Subcutaneous abdominal adipose tissue (tissue), 5 donors: Measurements from ENCODE around the gene MLH1.

Experiments
- H3K27ac ChIP-seq: one replicate; pipeline ENCODE4 v1.7.0; 2013; ENCODE audit warnings: low read depth, mild to moderate bottlenecking, inconsistent platforms, low read length, moderate library complexity
- H3K27me3 ChIP-seq, 5 donors: one replicate each; pipeline ENCODE4 v1.7.0; 2013; ENCODE audit warnings: low read length in 5 of 5, inconsistent platforms in 1 of 5; ENCODE audit not compliant: control insufficient read depth in 5 of 5, insufficient read depth in 4 of 5
- H3K36me3 ChIP-seq, 5 donors: one replicate each; pipeline ENCODE4 v1.7.0; 2013; ENCODE audit warnings: low read length in 5 of 5; ENCODE audit not compliant: control insufficient read depth in 5 of 5, insufficient read depth in 5 of 5
- H3K4me1 ChIP-seq, 5 donors: one replicate each; pipeline ENCODE4 v1.7.0; 2013; ENCODE audit warnings: low read length in 5 of 5, mild to moderate bottlenecking in 3 of 5, moderate library complexity in 1 of 5; ENCODE audit not compliant: control insufficient read depth in 5 of 5, insufficient read depth in 5 of 5
- H3K4me3 ChIP-seq, 5 donors: one replicate each; pipeline ENCODE4 v1.7.0; 2013; ENCODE audit warnings: low read length in 5 of 5, low read depth in 1 of 5
- H3K9ac ChIP-seq, 5 donors: one replicate each; pipeline ENCODE4 v1.7.0; 2013; ENCODE audit warnings: low read length in 5 of 5, mild to moderate bottlenecking in 4 of 5, moderate library complexity in 3 of 5
- H3K9me3 ChIP-seq, 5 donors: one replicate each; pipeline ENCODE4 v1.7.0; 2013; ENCODE audit warnings: low read length in 5 of 5; ENCODE audit not compliant: control insufficient read depth in 5 of 5
- donor health status: healthy.
- donor health status: healthy.
- donor health status: healthy.
- donor health status: healthy.
- donor health status: healthy.

Gene MLH1

DNA sequence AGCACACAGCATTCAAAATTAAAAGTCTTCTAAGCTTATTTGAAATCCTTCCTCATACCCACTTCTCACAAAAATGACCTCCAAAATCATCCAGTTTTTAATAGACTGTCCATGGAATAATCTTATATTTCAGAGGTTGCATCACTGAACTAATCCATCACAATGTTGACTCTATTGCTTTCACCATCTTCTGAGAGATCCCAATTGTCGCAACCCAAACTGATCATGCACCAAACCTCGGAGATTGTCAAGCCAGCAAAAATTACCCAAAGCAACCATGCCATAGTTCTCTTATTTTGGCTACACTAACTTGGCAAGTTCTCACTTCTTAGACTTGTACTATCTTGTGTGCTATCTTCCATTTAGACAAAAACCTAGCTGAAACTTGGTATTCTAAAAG is 105.6 kb downstream of the MLH1 start:
- Histone ChIP-seq H3K9me3 (no peaks in the 10 kb centered on the region), H3K27me3 (no peaks in the 10 kb centered on the region), H3K4me1 (peaks cover 0 to 6% (median 0%) of the 10 kb centered on the region in 5 donors), H3K9ac (no peak overlapping the region), H3K4me3 (no peak overlapping the region), H3K36me3 (peaks cover 0 to 10% (median 6%) of the 10 kb centered on the region in 5 donors), H3K27ac (no peak overlapping the region)

DNA sequence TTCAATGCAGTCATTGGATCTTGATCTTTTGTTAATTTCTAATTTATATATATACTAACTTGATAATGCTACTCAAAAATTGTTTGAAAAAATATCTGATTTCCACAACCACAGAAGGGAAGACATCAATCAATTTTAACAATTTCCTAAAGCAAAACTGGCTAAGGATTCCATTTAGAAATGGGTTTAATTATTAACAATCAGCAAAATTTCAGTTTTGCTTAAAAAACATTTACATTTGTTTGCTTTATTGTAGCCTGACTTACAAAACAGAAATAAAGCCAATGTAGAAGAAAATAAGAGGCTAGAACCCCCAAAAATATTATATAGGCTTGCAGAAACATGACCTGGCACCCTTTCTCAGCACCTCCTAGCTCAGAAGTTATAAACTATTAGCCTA is 106.2 kb downstream of the MLH1 start:
- Histone ChIP-seq H3K36me3 (peaks cover 0 to 8% (median 4%) of the 10 kb centered on the region in 5 donors), H3K9me3 (no peaks in the 10 kb centered on the region), H3K27me3 (no peaks in the 10 kb centered on the region), H3K4me1 (peaks cover 0 to 6% (median 0%) of the 10 kb centered on the region in 5 donors), H3K27ac (no peak overlapping the region), H3K9ac (no peak overlapping the region), H3K4me3 (no peak overlapping the region)

DNA sequence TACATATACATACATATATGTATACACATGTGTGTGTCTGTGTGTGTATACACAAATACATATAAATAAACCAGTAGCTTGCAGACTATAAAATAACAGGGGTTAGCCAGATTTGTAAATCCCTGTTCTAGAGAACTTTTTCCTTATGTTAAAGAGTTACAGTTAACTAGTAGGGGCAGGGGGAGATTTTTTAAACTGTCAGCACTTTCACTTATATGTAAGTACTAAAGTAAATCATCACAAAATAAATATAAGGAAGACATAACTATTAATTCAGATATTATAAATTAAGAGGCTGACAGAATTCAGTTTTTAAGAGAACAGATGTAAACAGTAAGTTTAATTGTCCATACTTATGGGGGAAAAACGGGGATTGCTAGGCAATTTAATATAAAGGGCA is 107.1 kb downstream of the MLH1 start:
- H3K27ac ChIP-seq, result no peak overlapping the region
- H3K9me3 ChIP-seq, result no peaks in the 10 kb centered on the region
- H3K9ac ChIP-seq, result no peak overlapping the region
- no peaks in the 10 kb centered on the region for H3K27me3 ChIP-seq
- no peaks in the 10 kb centered on the region for H3K36me3 ChIP-seq
- H3K4me1 ChIP-seq, result peaks cover 0 to 6% (median 0%) of the 10 kb centered on the region in 5 donors
- no peak overlapping the region for H3K4me3 ChIP-seq
